Neural progenitor cell (in vitro differentiated cells): Measurements from ENCODE around the gene SLC45A3.

Experiments
- CTCF ChIP-seq: fragments of 200-600 bp; sonication (generic); IDR thresholded peaks from 2 replicates; pipeline ENCODE4 v1.5.1; 2017; ENCODE audit warnings: antibody characterized with exemption, mild to moderate bottlenecking
- EZH2 ChIP-seq: fragments of 200-600 bp; sonication (generic); IDR thresholded peaks from 2 replicates; pipeline ENCODE4 v1.6.1; 2017; ENCODE audit warnings: antibody characterized with exemption, mild to moderate bottlenecking, moderate library complexity
- EZH2phosphoT487 ChIP-seq: fragments of 200-600 bp; sonication (generic); IDR thresholded peaks from 2 replicates; pipeline ENCODE4 v1.6.1; 2017; ENCODE audit warnings: antibody characterized with exemption

GRCh38 chr1:205662791-205663190, 17.5 kb downstream of the SLC45A3 start:
- no peak for TF ChIP-seq CTCF
- no peak for TF ChIP-seq EZH2
- no peak for TF ChIP-seq EZH2phosphoT487
